HCT116 (cell line): ENCODE measurements around the gene PDE6G. TPM values are rescaled to one million over a fixed set of nuclear protein-coding genes. Genes with fewer than 3 reads are reported as not detected.

Experiments
- ATAC-seq: fragments of 200-7000 bp; cut with Tn5 transposase; 2 replicates; pipeline ENCODE4 v1.9.1; 2020; ENCODE audit warnings: mild to moderate bottlenecking, moderate library complexity
- BruUV-seq: library from RNA; stranded (reverse); fragments of 400-500 nt; replicated peaks from 2 replicates; lab custom pipeline; 2021; lab: Mats Ljungman, UMichigan
- CTCF ChIA-PET: fragments of 300-600 bp; sonication (Branson Sonifier 250); formaldehyde crosslinking; loops from one replicate; lab custom pipeline; 2021; ENCODE audit warnings: antibody characterized with exemption; lab: Charles Lee
- POLR2A ChIA-PET: fragments of 300-600, 350-600 bp; sonication (Branson Sonifier 250); formaldehyde crosslinking; loops from one replicate; lab custom pipeline; 2021; ENCODE audit warnings: antibody characterized with exemption; lab: Charles Lee
- RAD21 ChIA-PET, 2 experiments: fragments of 300-600 bp; sonication (Branson Sonifier 250); formaldehyde crosslinking; loops; one replicate each; lab custom pipeline; 2023; ENCODE audit warnings: low total read pairs in 2 of 2; ENCODE audit not compliant: uncharacterized antibody in 2 of 2, unreplicated experiment in 2 of 2, low non-redundant PET in 1 of 2; lab: Charles Lee
- DNase-seq: peaks from one replicate; pipeline ENCODE4 v3.0.0-alpha.2; 2010; ENCODE audit warnings: low read depth, low spot score
- H2AFZ ChIP-seq: fragments of 200-600 bp; shearing (Covaris generic), sonication (generic); 2 replicates; pipeline ENCODE4 v1.6.1; 2017; ENCODE audit warnings: low read depth, mixed run types, mixed read lengths, antibody characterized with exemption, low read length; ENCODE audit not compliant: poor library complexity, severe bottlenecking
- H3K27ac ChIP-seq: 2 replicates; pipeline ENCODE4 v1.5.1; 2012; ENCODE audit warnings: low read depth, low read length
- H3K27me3 ChIP-seq: fragments of 200-600 bp; sonication (generic); 2 replicates; pipeline ENCODE4 v1.6.1; 2016; ENCODE audit warnings: mixed run types, low read length, mixed read lengths; ENCODE audit not compliant: insufficient read depth
- H3K36me3 ChIP-seq, 2 experiments: fragments of 200-500 bp in 1 of 2; fragments of 200-600 bp in 1 of 2; sonication (Bioruptor generic) in 1 of 2; sonication (generic) in 1 of 2; 2 replicates each; pipeline versions ENCODE4 v1.5.1 to v1.6.1; 2014 to 2016; ENCODE audit warnings: low read length in 2 of 2, inconsistent platforms in 1 of 2, mixed read lengths in 1 of 2, mixed run types in 1 of 2; ENCODE audit not compliant: insufficient read depth in 2 of 2, control insufficient read depth in 1 of 2
- H3K4me1 ChIP-seq, 2 experiments: fragments of 200-600 bp in 1 of 2; sonication (generic) in 1 of 2; 2 replicates each; pipeline versions ENCODE4 v1.5.1 to v1.6.1; 2012 to 2017; ENCODE audit warnings: low read length in 2 of 2, inconsistent platforms in 1 of 2, mild to moderate bottlenecking in 1 of 2, mixed read lengths in 1 of 2, mixed run types in 1 of 2, moderate library complexity in 1 of 2; ENCODE audit not compliant: insufficient read depth in 2 of 2, control insufficient read depth in 1 of 2
- H3K4me2 ChIP-seq: fragments of 200-600 bp; sonication (generic); 2 replicates; pipeline ENCODE4 v1.6.1; 2017; ENCODE audit warnings: mixed run types, low read length, mixed read lengths
- H3K4me3 ChIP-seq, 2 experiments: fragments of 200-600 bp in 1 of 2; sonication (generic) in 1 of 2; replicated peaks in 1 of 2; 2 replicates each; pipeline ENCODE4 v1.5.1; 2011 to 2016; ENCODE audit warnings: low read length in 2 of 2, control low read depth in 1 of 2, low read depth in 1 of 2, mild to moderate bottlenecking in 1 of 2, mixed read lengths in 1 of 2, mixed run types in 1 of 2
- H3K79me2 ChIP-seq: fragments of 200-600 bp; sonication (generic); 2 replicates; pipeline ENCODE4 v1.6.1; 2017; ENCODE audit warnings: mild to moderate bottlenecking, mixed run types, low read length, moderate library complexity, mixed read lengths; ENCODE audit not compliant: insufficient read depth
- H3K9ac ChIP-seq: fragments of 200-600 bp; sonication (generic); 2 replicates; pipeline ENCODE4 v1.6.1; 2016; ENCODE audit warnings: low read length, mixed read lengths
- H3K9me2 ChIP-seq: fragments of 200-600 bp; sonication (generic), shearing (Covaris generic); 2 replicates; pipeline ENCODE4 v1.6.1; 2017; ENCODE audit warnings: mixed run types, mild to moderate bottlenecking, moderate library complexity; ENCODE audit not compliant: insufficient read depth
- H3K9me3 ChIP-seq, 2 experiments: fragments of 200-500 bp in 1 of 2; fragments of 200-600 bp in 1 of 2; sonication (Bioruptor generic) in 1 of 2; sonication (generic) in 1 of 2; 2 replicates each; pipeline ENCODE4 v1.6.1; 2014 to 2017; ENCODE audit warnings: low read length in 2 of 2, mixed read lengths in 2 of 2, inconsistent platforms in 1 of 2, low read depth in 1 of 2, mild to moderate bottlenecking in 1 of 2, mixed run types in 1 of 2, moderate library complexity in 1 of 2; ENCODE audit not compliant: control insufficient read depth in 1 of 2, insufficient read depth in 1 of 2
- H4K20me1 ChIP-seq: fragments of 200-600 bp; sonication (generic), shearing (Covaris generic); 2 replicates; pipeline ENCODE4 v1.6.1; 2017; ENCODE audit warnings: mixed run types, mild to moderate bottlenecking, moderate library complexity; ENCODE audit not compliant: insufficient read depth
- EZH2 ChIP-seq: fragments of 200-600 bp; sonication (generic); IDR thresholded peaks from 2 replicates; pipeline ENCODE4 v1.6.1; 2017; ENCODE audit warnings: antibody characterized with exemption, mixed run types
- EZH2phosphoT487 ChIP-seq: fragments of 200-600 bp; IDR thresholded peaks from 2 replicates; pipeline ENCODE4 v1.6.1; 2018; ENCODE audit warnings: antibody characterized with exemption, borderline replicate concordance
- JUND ChIP-seq: IDR thresholded peaks from 2 replicates; pipeline ENCODE4 v1.6.1; 2012
- SIN3A ChIP-seq: IDR thresholded peaks from 2 replicates; pipeline ENCODE4 v1.6.1; 2012; ENCODE audit warnings: low read depth
- ZNF274 ChIP-seq: fragments of 200-500 bp; sonication (Bioruptor generic); IDR thresholded peaks from 2 replicates; pipeline ENCODE4 v1.6.1; 2014; ENCODE audit warnings: mild to moderate bottlenecking, low read depth, low read length, inconsistent platforms
- intact Hi-C: fragments of 100-400 bp; cut with micrococcal nuclease; formaldehyde crosslinking; loops from 2 replicates; pipeline ENCODE4 v1.10.0; 2022
- total RNA-seq: library from RNA; stranded (reverse); gene quantifications from one replicate; pipeline ENCODE4 v1.2.1, GENCODE V29; 2021; ENCODE audit not compliant: unreplicated experiment
- TF ChIP-seq, protein P1 (sequence below): IDR thresholded peaks from 2 replicates; pipeline ENCODE4 v1.6.1; 2012; ENCODE audit warnings: low read depth
- TF ChIP-seq, protein P2 (sequence below): IDR thresholded peaks from 2 replicates; pipeline ENCODE4 v1.6.1; 2011; ENCODE audit warnings: mild to moderate bottlenecking, low read length, moderate library complexity; ENCODE audit not compliant: insufficient replicate concordance; ENCODE audit errors: extremely low read depth
- TF ChIP-seq, protein P3 (sequence below): IDR thresholded peaks from 2 replicates; pipeline ENCODE4 v1.6.1; 2012
- TF ChIP-seq, protein P4 (sequence below): IDR thresholded peaks from 2 replicates; pipeline ENCODE4 v1.6.1; 2012

Gene PDE6G
- total RNA-seq, 1 experiment from 2014 or later = not detected

DNA sequence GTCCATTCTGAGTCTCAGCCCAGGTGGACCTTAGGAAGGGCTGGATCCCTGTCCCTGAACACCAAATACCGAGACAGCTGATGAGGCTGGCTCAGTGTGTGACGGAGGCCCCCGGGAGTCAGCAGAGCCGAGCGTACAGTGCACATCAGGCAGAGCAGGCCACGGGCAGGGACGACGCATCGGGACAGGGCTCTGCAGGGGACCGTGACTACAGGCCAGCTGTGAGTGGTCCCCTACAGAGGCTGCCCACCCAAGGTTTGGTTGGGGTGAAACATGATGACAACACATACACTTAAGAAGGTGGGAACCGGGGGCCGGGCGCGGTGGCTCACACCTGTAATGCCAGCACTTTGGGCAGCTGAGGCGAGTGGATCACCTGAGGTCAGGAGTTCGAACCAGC is 16.6 kb upstream of the PDE6G start:
- H3K27me3 ChIP-seq = no peaks in the 10 kb centered on the region
- H4K20me1 ChIP-seq = peaks cover 3% of the 10 kb centered on the region; the same call in 1 of the 2 replicates
- no peak overlapping the region for H3K9ac ChIP-seq
- DNase-seq (no peak), ATAC-seq (no peak)
- RAD21 ChIA-PET = no interaction called here
- POLR2A ChIA-PET = interaction anchor here (0.7 kb wide), 1 partner anchor 11 kb away, joined by 3 read pairs; the partner anchor contains the start of genes ARL16 and HGS
- no peak overlapping the region for H3K27ac ChIP-seq
- TF ChIP-seq SIN3A = no peak
- no peak for TF ChIP-seq JUND
- TF ChIP-seq EZH2 = no peak
- TF ChIP-seq, protein P1, sequence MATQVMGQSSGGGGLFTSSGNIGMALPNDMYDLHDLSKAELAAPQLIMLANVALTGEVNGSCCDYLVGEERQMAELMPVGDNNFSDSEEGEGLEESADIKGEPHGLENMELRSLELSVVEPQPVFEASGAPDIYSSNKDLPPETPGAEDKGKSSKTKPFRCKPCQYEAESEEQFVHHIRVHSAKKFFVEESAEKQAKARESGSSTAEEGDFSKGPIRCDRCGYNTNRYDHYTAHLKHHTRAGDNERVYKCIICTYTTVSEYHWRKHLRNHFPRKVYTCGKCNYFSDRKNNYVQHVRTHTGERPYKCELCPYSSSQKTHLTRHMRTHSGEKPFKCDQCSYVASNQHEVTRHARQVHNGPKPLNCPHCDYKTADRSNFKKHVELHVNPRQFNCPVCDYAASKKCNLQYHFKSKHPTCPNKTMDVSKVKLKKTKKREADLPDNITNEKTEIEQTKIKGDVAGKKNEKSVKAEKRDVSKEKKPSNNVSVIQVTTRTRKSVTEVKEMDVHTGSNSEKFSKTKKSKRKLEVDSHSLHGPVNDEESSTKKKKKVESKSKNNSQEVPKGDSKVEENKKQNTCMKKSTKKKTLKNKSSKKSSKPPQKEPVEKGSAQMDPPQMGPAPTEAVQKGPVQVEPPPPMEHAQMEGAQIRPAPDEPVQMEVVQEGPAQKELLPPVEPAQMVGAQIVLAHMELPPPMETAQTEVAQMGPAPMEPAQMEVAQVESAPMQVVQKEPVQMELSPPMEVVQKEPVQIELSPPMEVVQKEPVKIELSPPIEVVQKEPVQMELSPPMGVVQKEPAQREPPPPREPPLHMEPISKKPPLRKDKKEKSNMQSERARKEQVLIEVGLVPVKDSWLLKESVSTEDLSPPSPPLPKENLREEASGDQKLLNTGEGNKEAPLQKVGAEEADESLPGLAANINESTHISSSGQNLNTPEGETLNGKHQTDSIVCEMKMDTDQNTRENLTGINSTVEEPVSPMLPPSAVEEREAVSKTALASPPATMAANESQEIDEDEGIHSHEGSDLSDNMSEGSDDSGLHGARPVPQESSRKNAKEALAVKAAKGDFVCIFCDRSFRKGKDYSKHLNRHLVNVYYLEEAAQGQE = no peak
- TF ChIP-seq, protein P2, sequence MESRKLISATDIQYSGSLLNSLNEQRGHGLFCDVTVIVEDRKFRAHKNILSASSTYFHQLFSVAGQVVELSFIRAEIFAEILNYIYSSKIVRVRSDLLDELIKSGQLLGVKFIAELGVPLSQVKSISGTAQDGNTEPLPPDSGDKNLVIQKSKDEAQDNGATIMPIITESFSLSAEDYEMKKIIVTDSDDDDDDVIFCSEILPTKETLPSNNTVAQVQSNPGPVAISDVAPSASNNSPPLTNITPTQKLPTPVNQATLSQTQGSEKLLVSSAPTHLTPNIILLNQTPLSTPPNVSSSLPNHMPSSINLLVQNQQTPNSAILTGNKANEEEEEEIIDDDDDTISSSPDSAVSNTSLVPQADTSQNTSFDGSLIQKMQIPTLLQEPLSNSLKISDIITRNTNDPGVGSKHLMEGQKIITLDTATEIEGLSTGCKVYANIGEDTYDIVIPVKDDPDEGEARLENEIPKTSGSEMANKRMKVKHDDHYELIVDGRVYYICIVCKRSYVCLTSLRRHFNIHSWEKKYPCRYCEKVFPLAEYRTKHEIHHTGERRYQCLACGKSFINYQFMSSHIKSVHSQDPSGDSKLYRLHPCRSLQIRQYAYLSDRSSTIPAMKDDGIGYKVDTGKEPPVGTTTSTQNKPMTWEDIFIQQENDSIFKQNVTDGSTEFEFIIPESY = no peak
- no peak for TF ChIP-seq EZH2phosphoT487
- TF ChIP-seq, protein P3, sequence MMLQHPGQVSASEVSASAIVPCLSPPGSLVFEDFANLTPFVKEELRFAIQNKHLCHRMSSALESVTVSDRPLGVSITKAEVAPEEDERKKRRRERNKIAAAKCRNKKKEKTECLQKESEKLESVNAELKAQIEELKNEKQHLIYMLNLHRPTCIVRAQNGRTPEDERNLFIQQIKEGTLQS = no peak
- TF ChIP-seq ZNF274 = no peak
- TF ChIP-seq, protein P4, sequence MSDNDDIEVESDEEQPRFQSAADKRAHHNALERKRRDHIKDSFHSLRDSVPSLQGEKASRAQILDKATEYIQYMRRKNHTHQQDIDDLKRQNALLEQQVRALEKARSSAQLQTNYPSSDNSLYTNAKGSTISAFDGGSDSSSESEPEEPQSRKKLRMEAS = no peak
- no peak overlapping the region for H3K4me2 ChIP-seq
- intact Hi-C loops = no loop called here
- H3K9me3 ChIP-seq = no peaks in the 10 kb centered on the region
- CTCF ChIA-PET = no interaction called here
- H3K9me2 ChIP-seq = no peaks in the 10 kb centered on the region
- H3K79me2 ChIP-seq = peaks cover 48% of the 10 kb centered on the region
- H2AFZ ChIP-seq = no peak overlapping the region
- H3K4me1 ChIP-seq = peaks cover 5% of the 10 kb centered on the region in 2 experiments
- H3K4me3 ChIP-seq = no peak overlapping the region
- BruUV-seq = no TSS peak
- H3K36me3 ChIP-seq = peaks cover 40 to 59% of the 10 kb centered on the region in 2 experiments
